D721Med (cell line): ENCODE results near the gene HRC.

Experiments used
- DNase-seq: peaks from one replicate; pipeline ENCODE4 v3.0.0; 2011; ENCODE audit warnings: low spot score; ENCODE audit not compliant: insufficient read length
- FAIRE-seq: peaks from 2 replicates; lab custom pipeline; 2011; peaks lifted over from hg19 to GRCh38; lab: Jason Lieb, UNC
- TF ChIP-seq, protein P1 (sequence below): IDR thresholded peaks from 2 replicates; pipeline ENCODE4 v1.5.1; 2012; ENCODE audit warnings: mild to moderate bottlenecking, control low read depth; ENCODE audit not compliant: insufficient read depth; ENCODE audit errors: missing control alignments

HRC gene

DNA sequence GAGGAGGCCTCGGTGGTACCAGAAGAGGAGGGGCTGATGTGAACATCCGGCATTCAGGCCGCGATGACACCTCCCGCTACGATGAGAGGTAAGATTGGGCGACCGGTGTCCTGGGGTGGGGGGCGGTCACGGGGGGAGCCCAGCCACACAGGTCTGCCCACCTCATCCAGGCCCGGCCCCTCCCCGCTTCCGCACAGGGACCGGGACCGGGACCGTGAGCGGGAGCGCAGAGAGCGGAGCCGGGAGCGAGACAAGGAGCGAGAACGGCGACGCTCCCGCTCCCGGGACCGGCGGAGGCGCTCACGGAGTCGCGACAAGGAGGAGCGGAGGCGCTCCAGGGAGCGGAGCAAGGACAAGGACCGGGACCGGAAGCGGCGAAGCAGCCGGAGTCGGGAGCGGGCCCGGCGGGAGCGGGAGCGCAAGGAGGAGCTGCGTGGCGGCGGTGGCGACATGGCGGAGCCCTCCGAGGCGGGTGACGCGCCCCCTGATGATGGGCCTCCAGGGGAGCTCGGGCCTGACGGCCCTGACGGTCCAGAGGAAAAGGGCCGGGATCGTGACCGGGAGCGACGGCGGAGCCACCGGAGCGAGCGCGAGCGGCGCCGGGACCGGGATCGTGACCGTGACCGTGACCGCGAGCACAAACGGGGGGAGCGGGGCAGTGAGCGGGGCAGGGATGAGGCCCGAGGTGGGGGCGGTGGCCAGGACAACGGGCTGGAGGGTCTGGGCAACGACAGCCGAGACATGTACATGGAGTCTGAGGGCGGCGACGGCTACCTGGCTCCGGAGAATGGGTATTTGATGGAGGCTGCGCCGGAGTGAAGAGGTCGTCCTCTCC is 47.4 kb downstream of the HRC start:
- no peak for DNase-seq
- TF ChIP-seq, protein P1, sequence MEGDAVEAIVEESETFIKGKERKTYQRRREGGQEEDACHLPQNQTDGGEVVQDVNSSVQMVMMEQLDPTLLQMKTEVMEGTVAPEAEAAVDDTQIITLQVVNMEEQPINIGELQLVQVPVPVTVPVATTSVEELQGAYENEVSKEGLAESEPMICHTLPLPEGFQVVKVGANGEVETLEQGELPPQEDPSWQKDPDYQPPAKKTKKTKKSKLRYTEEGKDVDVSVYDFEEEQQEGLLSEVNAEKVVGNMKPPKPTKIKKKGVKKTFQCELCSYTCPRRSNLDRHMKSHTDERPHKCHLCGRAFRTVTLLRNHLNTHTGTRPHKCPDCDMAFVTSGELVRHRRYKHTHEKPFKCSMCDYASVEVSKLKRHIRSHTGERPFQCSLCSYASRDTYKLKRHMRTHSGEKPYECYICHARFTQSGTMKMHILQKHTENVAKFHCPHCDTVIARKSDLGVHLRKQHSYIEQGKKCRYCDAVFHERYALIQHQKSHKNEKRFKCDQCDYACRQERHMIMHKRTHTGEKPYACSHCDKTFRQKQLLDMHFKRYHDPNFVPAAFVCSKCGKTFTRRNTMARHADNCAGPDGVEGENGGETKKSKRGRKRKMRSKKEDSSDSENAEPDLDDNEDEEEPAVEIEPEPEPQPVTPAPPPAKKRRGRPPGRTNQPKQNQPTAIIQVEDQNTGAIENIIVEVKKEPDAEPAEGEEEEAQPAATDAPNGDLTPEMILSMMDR, result no peak

DNA sequence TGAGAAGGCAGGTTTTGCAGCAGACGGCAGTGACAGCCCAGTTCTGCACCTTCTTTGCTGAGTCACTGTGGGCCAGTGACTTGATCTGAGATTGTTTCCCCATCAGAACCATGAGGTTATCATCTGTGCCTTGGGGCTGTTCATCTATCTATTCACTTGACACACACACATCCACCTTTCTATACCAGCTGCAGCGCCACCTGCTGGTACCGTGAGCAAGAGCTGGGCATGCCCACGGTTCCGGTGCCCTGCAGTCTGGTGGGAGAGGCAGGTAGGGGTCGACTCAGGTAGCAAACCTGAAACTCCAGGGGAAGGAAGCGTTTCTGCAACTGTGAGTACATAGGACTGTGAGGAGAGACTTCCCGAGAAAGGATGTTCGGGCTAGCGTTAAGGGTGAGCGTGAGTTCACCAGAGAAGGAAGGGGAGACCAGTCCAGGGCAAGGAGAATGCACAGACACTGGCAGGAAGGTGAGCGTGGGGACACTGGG is 48.5 kb downstream of the HRC start:
- no peak for FAIRE-seq
- TF ChIP-seq, protein P1, result peak; percentile 83
- DNase-seq, result no peak

More for the DNA sequence above, 47.4 kb downstream of the HRC start:
- no peak for FAIRE-seq

DNA sequence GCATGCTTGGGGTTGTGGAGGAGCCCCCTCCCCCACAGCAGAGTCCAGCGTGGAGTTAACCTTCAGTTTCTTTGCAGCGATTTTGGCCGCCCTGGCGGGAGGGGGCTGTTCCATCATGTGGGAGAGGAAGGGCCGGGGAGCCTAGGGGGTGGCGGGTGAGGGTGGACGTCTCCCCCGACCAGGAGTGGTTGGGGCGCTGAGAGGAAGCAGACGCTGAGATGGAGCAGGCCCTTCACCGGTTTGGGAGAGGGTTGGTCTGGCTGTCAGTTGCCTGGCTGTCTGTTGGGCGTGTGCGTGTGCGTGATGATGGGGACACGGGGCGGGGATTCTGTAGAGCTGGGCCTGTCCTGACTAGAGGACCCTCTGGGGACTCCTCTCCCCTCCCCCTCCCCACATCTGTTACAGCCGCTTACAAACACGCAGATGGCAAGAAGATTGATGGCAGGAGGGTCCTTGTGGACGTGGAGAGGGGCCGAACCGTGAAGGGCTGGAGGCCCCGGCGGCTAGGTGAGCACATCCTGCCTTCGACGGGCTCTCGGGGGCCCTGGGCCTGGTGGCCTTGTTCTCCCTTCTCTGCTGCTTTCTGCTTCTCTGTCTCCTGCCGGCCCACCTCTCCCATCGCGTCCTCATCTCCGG is 50.8 kb downstream of the HRC start:
- DNase-seq, result no peak
- TF ChIP-seq, protein P1, result no peak
- FAIRE-seq, result no peak

DNA sequence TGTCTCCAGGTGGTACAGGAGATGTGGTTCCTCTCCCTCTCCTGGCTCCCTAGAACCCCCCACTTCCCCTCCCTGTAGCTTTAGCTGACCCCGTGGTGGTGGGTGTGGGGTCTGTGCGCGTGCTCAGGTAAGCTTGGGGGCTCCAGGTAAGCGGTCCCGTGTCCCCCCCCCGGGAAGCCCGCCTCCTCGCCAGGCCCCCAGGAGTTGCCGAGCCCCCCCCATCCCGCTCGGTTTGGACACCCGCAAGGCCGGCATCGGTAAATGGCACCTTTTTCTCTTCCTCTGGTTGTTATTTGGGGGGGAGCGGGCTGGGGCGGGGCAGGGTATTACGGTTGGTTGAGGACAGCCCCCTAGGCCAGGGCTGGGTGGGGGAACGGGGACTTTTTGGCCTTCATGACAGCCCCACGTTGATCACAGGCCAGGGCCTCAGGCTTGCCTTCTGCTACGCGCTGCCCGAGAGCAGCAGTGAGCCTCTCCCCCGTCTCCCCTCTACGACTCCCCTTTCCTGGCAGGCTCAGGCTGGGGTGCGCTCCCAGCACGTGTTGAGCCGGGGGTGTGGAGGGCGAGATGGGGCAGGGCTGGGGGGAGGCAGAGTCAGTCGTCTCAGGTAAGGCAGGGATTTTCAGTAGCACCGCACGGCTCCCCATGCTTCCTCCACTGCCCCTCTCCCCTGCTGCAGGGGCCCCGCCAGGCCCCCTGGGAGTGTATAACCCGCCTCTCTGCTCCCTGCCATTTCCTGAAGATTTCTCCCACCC is 51.7 kb downstream of the HRC start:
- no peak for DNase-seq
- FAIRE-seq, result no peak
- TF ChIP-seq, protein P1, result no peak

DNA sequence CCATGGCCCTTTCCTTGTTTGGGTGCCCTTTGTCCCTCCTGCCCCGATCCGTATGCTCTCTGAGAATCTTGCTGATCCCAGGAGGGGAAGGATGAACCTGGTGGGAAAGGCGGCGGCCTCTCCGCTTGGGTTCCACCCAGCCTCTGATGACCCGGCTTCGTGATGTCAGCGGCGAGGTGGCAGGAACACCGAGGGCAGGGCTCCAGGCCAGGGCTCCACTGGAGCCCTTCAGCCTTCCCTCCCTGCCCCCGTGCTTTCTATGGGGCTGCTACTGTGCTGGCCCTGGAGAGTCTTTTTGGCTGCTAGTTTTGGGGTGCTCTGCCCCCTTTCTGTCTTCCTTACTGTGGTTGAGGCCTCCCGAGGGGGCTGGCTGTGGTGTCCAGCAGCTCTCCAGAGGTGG is 52.9 kb downstream of the HRC start:
- TF ChIP-seq, protein P1, result no peak
- no peak for DNase-seq
- no peak for FAIRE-seq
